Measurements from ENCODE around the gene SAA1. TPM values are rescaled to one million over a fixed set of nuclear protein-coding genes. Genes with fewer than 3 reads are reported as not detected.
"Not testable (repeated sequence)": the region's sequence is repeated elsewhere in the genome, so short reads cannot be mapped to it uniquely, and the experiment has no call there.

SAA1 gene
- total and polyA plus RNA-seq, 3 donors from 2014 or later, result 6.2 TPM; not detected in 2

DNA sequence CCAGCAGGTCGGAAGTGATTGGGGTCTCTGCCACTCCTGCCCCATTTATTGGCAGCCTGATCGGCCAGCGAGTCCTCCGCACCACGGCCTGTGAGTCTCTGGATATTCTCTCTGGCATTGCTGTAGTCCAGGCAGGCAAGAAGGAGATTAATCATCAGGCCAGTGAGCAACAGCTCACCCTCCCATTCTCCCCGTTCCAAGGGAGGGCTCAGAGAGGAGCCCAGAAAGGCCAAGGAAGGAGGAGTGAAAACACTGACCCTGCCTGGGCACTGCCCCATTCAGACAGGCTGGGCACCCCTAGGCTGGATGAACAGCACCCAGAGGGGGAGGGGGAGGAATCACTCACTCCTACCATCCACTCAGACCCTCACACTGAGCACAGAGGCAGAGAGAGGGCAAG, 20.7 kb upstream of the SAA1 start:
- no peaks in the 10 kb centered on the region for H3K27me3 ChIP-seq
- no peak overlapping the region for H3K4me3 ChIP-seq
- WGBS, 2 donors, result 49 to 74% methylated on average over 5 to 6 of the region's 6 CpGs
- no peak overlapping the region for H3K27ac ChIP-seq
- DNase-seq, result no peak
- no peak for TF ChIP-seq POLR2A (IDR thresholded peaks at IDR 0.05)
- TF ChIP-seq, protein P1, sequence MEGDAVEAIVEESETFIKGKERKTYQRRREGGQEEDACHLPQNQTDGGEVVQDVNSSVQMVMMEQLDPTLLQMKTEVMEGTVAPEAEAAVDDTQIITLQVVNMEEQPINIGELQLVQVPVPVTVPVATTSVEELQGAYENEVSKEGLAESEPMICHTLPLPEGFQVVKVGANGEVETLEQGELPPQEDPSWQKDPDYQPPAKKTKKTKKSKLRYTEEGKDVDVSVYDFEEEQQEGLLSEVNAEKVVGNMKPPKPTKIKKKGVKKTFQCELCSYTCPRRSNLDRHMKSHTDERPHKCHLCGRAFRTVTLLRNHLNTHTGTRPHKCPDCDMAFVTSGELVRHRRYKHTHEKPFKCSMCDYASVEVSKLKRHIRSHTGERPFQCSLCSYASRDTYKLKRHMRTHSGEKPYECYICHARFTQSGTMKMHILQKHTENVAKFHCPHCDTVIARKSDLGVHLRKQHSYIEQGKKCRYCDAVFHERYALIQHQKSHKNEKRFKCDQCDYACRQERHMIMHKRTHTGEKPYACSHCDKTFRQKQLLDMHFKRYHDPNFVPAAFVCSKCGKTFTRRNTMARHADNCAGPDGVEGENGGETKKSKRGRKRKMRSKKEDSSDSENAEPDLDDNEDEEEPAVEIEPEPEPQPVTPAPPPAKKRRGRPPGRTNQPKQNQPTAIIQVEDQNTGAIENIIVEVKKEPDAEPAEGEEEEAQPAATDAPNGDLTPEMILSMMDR (IDR thresholded peaks at IDR 0.05), result no peak
- H3K9me3 ChIP-seq, result no peaks in the 10 kb centered on the region
- H3K36me3 ChIP-seq (ENCODE audit: low read depth, missing control alignments), result no peaks in the 10 kb centered on the region
- H3K4me1 ChIP-seq, result no peaks in the 10 kb centered on the region
- intact Hi-C loops (cut with DNase I; ENCODE audit: low total_unique reads), result no loop called here

DNA sequence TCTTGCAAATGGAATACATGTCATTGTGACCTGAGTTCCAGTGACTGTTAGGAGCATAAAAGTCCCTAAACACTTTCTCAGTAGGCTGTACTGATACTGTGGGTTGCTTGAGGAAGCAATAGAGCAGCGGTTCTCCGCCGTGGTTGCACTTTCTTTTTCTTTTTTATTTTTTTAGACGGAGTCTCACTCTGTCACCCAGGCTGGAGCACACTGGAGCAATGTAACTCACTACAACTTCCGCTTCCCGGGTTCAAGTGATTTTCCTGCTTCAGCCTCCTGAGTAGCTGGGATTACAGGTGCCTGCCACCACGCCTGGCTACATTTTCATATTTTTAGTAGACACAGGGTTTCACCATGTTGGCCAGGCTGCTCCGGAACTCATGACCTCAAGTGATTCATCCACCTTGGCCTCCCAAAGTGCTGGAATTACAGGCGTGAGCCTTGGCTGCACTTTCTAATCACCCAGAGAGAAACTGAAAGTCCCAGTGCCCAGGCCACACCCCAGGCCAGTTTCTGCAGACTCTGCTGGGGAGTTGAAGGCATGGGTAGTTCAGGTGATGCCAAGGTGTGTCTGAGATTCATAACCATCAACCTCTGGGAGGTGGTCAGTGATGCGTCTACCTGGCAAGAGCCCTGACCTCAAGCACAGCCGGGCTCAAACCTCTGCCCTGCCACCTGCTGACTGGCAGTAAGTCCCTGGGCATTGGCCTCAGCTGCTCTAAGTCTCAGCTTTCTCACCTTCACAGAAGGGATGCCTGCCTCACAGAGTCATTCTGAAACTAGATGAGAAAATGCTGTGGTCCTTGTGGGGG, 19.5 kb upstream of the SAA1 start:
- H3K36me3 ChIP-seq (ENCODE audit: low read depth, missing control alignments); H3K27me3 ChIP-seq; intact Hi-C loops (cut with DNase I; ENCODE audit: low total_unique reads); H3K4me3 ChIP-seq; DNase-seq; H3K4me1 ChIP-seq; H3K27ac ChIP-seq; H3K9me3 ChIP-seq: not testable (repeated sequence)
- 82 to 84% methylated on average over 10 to 11 of the region's 11 CpGs for WGBS, 2 donors

DNA sequence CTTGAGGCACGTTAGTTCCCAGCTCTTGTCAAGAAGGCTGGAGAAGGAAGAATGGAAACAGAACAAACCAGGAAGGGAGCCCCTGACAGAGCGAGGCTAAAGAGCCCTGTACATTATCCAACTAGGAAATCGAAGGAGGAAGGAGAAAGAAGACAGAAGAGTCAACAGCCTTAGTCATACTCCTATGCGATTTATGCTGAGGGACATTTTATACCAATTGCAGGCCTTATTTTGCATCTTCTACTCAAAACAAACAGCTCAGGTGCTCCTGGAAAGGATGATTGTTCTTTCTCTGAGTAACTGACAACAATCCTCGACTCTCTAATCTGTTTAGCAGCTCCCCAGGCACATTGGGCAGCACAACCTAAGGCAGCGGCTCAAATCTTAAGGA, 18.9 kb upstream of the SAA1 start:
- H3K9me3 ChIP-seq; H3K27me3 ChIP-seq; intact Hi-C loops (cut with DNase I; ENCODE audit: low total_unique reads); H3K36me3 ChIP-seq (ENCODE audit: low read depth, missing control alignments); H3K4me1 ChIP-seq; H3K27ac ChIP-seq; H3K4me3 ChIP-seq; DNase-seq: not testable (repeated sequence)
- WGBS, 2 donors, result 74 to 97% methylated on average over 3 to 4 of the region's 6 CpGs

- H3K27ac ChIP-seq, result no peak within 1 kb of the TSS
- intact Hi-C loops (cut with DNase I; ENCODE audit: low total_unique reads), result no loop called here
- no peaks in the 10 kb centered on the region for H3K9me3 ChIP-seq
- H3K36me3 ChIP-seq (ENCODE audit: low read depth, missing control alignments), result no peaks in the 10 kb centered on the region
- 72% methylated on average over 3 to 5 of the region's 5 CpGs for WGBS, 2 donors
- H3K27me3 ChIP-seq, result no peaks in the 10 kb centered on the region
- H3K4me3 ChIP-seq, result no peak within 1 kb of the TSS
- H3K4me1 ChIP-seq, result no peaks in the 10 kb centered on the region
- TF ChIP-seq POLR2A (IDR thresholded peaks at IDR 0.05), result no peak
- TF ChIP-seq, protein P1 (IDR thresholded peaks at IDR 0.05), result no peak
- DNase-seq, result no peak
Observed at GRCh38 chr11:18248561-18248960, 17.5 kb upstream of the SAA1 start, which contains the start of gene SAA2. SAA2 (minus strand) TSS chr11:18248668; CDS start chr11:18248011, 657 bp downstream.

DNA sequence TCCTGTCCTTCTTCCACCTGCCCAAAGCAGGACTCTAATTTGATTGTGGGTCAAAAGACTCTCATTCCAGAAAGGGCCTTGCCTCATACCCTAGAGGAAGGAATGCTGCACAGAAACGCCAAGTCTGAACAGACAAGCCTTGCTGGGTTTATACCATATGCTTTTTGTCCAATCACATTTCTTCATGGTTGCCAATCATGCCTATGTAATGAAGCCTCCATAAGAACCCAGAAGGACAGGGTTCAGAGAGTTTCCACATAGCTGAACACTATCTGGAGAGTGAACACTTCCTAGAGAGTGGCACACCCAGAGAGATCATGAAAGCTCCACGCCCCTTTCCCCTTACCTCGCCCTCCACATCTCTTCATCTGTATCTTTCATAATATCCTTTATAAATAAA, 12.8 kb upstream of the SAA1 start:
- Histone ChIP-seq H3K4me1 (no peaks in the 10 kb centered on the region), H3K36me3 (ENCODE audit: low read depth, missing control alignments) (no peaks in the 10 kb centered on the region), H3K4me3 (no peak overlapping the region), H3K9me3 (no peaks in the 10 kb centered on the region), H3K27me3 (no peaks in the 10 kb centered on the region), H3K27ac (no peak overlapping the region)
- 91 to 92% methylated on average over 3 of the region's 3 CpGs for WGBS, 2 donors
- intact Hi-C loops (cut with DNase I; ENCODE audit: low total_unique reads), result no loop called here
- no peak for DNase-seq
- TF ChIP-seq, protein P1 (IDR thresholded peaks at IDR 0.05), result no peak
- TF ChIP-seq POLR2A (IDR thresholded peaks at IDR 0.05), result no peak
